Measurements from ENCODE around the gene ERMP1.
"Not testable (repeated sequence)": the region's sequence is repeated elsewhere in the genome, so short reads cannot be mapped to it uniquely, and the experiment has no call there.

ERMP1 gene

GRCh38 chr9:5799314-5799713, 33.6 kb downstream of the ERMP1 start:
- DNase-seq (ENCODE audit: low read depth in 1 of 2, low spot score in 1 of 2) = peak in 1 of 2 experiments; percentile 68
- in situ Hi-C loops (cut with HindIII; ENCODE audit: low pct_unique_long_range_greater_than_20kb, low sequenced_read_pairs) = no loop called here
- no peak for TF ChIP-seq JUND (IDR thresholded peaks at IDR 0.05; ENCODE audit: low read depth)

- DNase-seq (ENCODE audit: low read depth in 1 of 2, low spot score in 1 of 2) = no peak
- in situ Hi-C loops (cut with HindIII; ENCODE audit: low pct_unique_long_range_greater_than_20kb, low sequenced_read_pairs) = no loop called here
These were observed 34.3 kb downstream of the ERMP1 start for GRCh38 chr9:5798581-5798980.

DNA sequence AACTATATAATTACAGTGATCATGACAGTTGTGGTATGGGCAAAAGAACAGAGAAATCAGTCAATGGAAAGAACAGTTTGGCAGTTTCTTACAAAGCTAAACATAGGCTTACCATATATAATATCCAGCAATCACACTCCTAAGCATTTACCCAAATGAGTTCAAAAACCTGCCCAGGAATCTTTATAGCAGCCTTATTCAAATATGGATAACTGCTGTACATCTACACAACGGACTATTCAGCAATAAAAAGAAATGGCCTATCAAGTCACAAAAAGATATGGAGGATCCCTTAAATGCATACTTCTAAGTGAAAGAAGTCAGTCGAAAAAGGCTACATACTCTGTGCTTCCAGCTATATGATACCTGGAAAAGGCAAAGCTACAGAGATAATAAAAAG, 36.6 kb downstream of the ERMP1 start:
- in situ Hi-C loops (cut with HindIII; ENCODE audit: low pct_unique_long_range_greater_than_20kb, low sequenced_read_pairs) = no loop called here
- DNase-seq (ENCODE audit: low read depth in 1 of 2, low spot score in 1 of 2) = no peak
- no peak for TF ChIP-seq JUND (IDR thresholded peaks at IDR 0.05; ENCODE audit: low read depth)

More at GRCh38 chr9:5798581-5798980, 34.3 kb downstream of the ERMP1 start:
- TF ChIP-seq JUND (IDR thresholded peaks at IDR 0.05; ENCODE audit: low read depth) = no peak

DNA sequence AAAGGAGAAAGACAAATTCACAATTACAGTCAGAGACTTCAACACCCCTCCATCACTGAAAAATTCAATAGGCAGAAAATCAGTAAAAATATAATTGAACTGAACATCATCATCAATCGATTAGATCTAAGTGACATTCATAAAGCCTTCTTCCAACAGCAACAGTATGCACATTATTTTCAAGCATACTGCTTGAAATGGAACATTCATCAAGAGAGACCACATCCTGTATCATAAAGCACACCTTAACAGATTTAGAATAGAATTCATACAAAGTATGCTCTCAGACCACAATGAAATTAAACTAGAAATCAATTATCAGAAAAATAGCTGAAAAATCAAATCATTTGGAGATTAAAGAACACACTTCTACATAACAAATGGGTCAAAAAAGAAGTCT, 39.1 kb downstream of the ERMP1 start:
- TF ChIP-seq JUND (IDR thresholded peaks at IDR 0.05; ENCODE audit: low read depth) = no peak
- in situ Hi-C loops (cut with HindIII; ENCODE audit: low pct_unique_long_range_greater_than_20kb, low sequenced_read_pairs) = no loop called here

DNA sequence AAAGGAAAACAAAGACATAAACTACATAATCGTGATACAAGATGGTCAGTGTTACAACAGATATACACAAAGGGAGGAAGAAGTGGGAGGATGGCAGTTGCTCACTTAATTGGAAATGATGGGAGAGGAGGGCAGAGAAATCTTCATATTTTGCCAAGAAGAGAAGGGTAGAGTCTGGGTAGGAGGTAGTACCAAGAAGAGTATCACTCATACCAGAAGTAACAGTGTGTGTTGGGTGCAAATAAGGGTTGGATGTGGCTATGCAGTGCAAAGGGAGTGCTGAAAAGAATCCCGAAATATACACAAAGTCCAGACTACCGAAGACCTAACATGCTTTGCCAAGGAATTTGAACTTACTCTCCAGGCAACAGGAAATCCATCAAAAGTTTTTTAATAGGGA, 41.0 kb downstream of the ERMP1 start:
- in situ Hi-C loops (cut with HindIII; ENCODE audit: low pct_unique_long_range_greater_than_20kb, low sequenced_read_pairs) = no loop called here
- TF ChIP-seq JUND (IDR thresholded peaks at IDR 0.05; ENCODE audit: low read depth) = no peak
- no peak for DNase-seq (ENCODE audit: low read depth in 1 of 2, low spot score in 1 of 2)

More for the DNA sequence above, 39.1 kb downstream of the ERMP1 start:
- DNase-seq (ENCODE audit: low read depth in 1 of 2, low spot score in 1 of 2) = no peak

GRCh38 chr9:5790923-5791322, 42.0 kb downstream of the ERMP1 start:
- in situ Hi-C loops (cut with HindIII; ENCODE audit: low pct_unique_long_range_greater_than_20kb, low sequenced_read_pairs) = no loop called here
- TF ChIP-seq JUND (IDR thresholded peaks at IDR 0.05; ENCODE audit: low read depth) = no peak
- no peak for DNase-seq (ENCODE audit: low read depth in 1 of 2, low spot score in 1 of 2)

DNA sequence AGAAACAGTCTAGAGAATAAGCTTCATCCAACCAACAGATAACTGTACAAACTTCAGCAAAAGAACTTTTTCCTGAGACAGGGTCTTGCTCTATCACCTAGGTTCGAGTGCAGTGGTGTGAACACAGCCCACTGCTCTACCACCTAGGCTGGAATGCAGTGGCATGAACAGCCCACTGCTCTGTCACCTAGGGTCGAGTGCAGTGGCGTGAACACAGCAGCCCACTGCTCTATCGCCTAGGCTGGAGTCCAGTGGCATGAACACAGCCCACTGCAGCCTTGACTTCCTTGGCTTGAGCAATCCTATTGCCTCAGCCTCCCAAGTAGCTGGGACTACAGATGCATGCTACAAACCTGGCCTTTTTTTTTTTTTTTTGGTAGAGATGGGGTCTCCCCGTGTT, 43.4 kb downstream of the ERMP1 start:
- in situ Hi-C loops (cut with HindIII; ENCODE audit: low pct_unique_long_range_greater_than_20kb, low sequenced_read_pairs) = no loop called here
- no peak for TF ChIP-seq JUND (IDR thresholded peaks at IDR 0.05; ENCODE audit: low read depth)
- no peak for DNase-seq (ENCODE audit: low read depth in 1 of 2, low spot score in 1 of 2)

- in situ Hi-C loops (cut with HindIII; ENCODE audit: low pct_unique_long_range_greater_than_20kb, low sequenced_read_pairs) = no loop called here
- no peak for DNase-seq (ENCODE audit: low read depth in 1 of 2, low spot score in 1 of 2)
- no peak for TF ChIP-seq JUND (IDR thresholded peaks at IDR 0.05; ENCODE audit: low read depth)
These were observed 45.1 kb downstream of the ERMP1 start for GRCh38 chr9:5787759-5788302.

DNA sequence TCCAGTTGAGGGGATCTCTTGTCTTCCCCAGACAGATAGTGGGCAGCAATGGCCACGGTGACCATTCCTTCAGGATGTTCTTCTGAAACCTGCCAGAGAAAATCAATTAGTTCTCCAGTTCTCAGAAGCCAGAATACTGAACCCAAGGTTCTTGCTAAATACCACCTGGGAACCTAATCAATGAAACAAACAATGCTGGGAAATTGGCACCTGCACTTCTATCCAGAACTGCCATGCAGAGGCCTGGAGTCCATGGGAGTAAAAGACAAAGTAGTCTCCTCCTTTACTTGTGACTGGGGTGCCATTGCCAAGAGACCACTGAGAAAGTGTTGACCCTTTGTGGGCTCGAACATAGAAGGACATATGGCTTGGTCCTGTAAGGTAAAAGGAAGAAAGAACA, 45.7 kb downstream of the ERMP1 start:
- DNase-seq (ENCODE audit: low read depth in 1 of 2, low spot score in 1 of 2) = no peak
- TF ChIP-seq JUND (IDR thresholded peaks at IDR 0.05; ENCODE audit: low read depth) = no peak
- in situ Hi-C loops (cut with HindIII; ENCODE audit: low pct_unique_long_range_greater_than_20kb, low sequenced_read_pairs) = no loop called here

GRCh38 chr9:5786370-5787127, 46.4 kb downstream of the ERMP1 start:
- in situ Hi-C loops (cut with HindIII; ENCODE audit: low pct_unique_long_range_greater_than_20kb, low sequenced_read_pairs) = no loop called here
- DNase-seq (ENCODE audit: low read depth in 1 of 2, low spot score in 1 of 2) = no peak
- no peak for TF ChIP-seq JUND (IDR thresholded peaks at IDR 0.05; ENCODE audit: low read depth)

GRCh38 chr9:5784526-5785315, 48.2 kb downstream of the ERMP1 start:
- in situ Hi-C loops (cut with HindIII; ENCODE audit: low pct_unique_long_range_greater_than_20kb, low sequenced_read_pairs) = no loop called here
- DNase-seq (ENCODE audit: low read depth in 1 of 2, low spot score in 1 of 2) = no peak
- TF ChIP-seq JUND (IDR thresholded peaks at IDR 0.05; ENCODE audit: low read depth) = no peak

DNA sequence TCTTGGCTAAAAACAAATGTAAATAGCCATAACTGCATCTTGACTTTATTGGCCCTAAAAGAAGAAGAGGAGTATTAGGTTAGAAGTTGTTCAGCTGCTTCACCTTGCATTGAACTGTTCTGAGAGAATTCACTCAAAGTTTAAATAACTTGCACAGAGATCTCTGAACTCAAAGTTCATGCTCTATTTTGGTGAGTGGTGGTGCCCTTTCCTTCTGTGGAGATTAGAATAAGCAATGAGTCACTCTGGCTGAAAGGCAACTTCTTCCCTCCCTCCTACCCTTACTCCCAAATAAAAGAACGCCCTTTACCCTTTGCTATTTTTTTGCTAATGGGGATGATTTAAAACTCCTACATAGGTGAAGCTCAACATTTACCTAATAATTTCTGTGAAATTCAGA, 48.9 kb downstream of the ERMP1 start:
- no peak for DNase-seq (ENCODE audit: low read depth in 1 of 2, low spot score in 1 of 2)
- in situ Hi-C loops (cut with HindIII; ENCODE audit: low pct_unique_long_range_greater_than_20kb, low sequenced_read_pairs) = no loop called here
- TF ChIP-seq JUND (IDR thresholded peaks at IDR 0.05; ENCODE audit: low read depth) = no peak

DNA sequence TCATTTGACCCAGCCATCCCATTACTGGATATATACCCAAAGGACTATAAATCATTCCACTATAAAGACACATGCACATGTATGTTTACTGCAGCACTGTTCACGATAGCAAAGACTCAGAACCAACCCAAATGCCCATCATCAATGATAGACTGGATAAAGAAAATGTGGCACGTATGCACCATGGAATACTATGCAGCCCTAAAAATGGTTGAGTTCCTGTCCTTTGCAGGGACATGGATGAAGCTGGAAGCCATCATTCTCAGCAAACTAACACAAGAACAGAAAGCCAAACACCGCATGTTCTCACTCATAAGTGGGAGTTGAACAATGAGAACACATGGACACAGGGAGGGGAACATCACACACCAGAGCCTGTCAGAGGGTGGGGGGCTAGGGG, 49.5 kb downstream of the ERMP1 start:
- in situ Hi-C loops (cut with HindIII; ENCODE audit: low pct_unique_long_range_greater_than_20kb, low sequenced_read_pairs); DNase-seq (ENCODE audit: low read depth in 1 of 2, low spot score in 1 of 2): not testable (repeated sequence)

GRCh38 chr9:5779705-5780218, 53.2 kb downstream of the ERMP1 start:
- DNase-seq (ENCODE audit: low read depth in 1 of 2, low spot score in 1 of 2) = peak in 1 of 2 experiments; percentile 11
- in situ Hi-C loops (cut with HindIII; ENCODE audit: low pct_unique_long_range_greater_than_20kb, low sequenced_read_pairs) = not testable (repeated sequence)
